Hematopoietic multipotent progenitor cell (in vitro differentiated cells): ENCODE measurements around the gene PRSS57. TPM values are rescaled to one million over a fixed set of nuclear protein-coding genes. Genes with fewer than 3 reads are reported as not detected.
"Not testable (repeated sequence)": the region's sequence is repeated elsewhere in the genome, so short reads cannot be mapped to it uniquely, and the experiment has no call there.

Experiments used
- DNase-seq, 3 donors: peaks; one replicate each; pipeline ENCODE4 v3.0.0-alpha.2; 2011 to 2015; ENCODE audit warnings: low read depth in 2 of 3, low spot score in 2 of 3
- total RNA-seq: library from RNA; depleted of rRNA; stranded (reverse); fragments of >200 nt; gene quantifications from one replicate; pipeline ENCODE4 v1.2.3, GENCODE V29; 2012

PRSS57 gene
- total RNA-seq, 1 donor = 829 TPM

- DNase-seq = no peak
Measured at GRCh38 chr19:723714-724113, 28.5 kb upstream of the PRSS57 start.

- no peak for DNase-seq
Measured at GRCh38 chr19:723247-723646, 28.0 kb upstream of the PRSS57 start.

GRCh38 chr19:722553-723101, 27.4 kb upstream of the PRSS57 start:
- DNase-seq = peak in 1 of 3 donors; percentile 67

GRCh38 chr19:720345-721160, 25.3 kb upstream of the PRSS57 start:
- DNase-seq = no peak

- no peak for DNase-seq
Measured at GRCh38 chr19:719636-720344, 24.5 kb upstream of the PRSS57 start.

GRCh38 chr19:718991-719512, 23.8 kb upstream of the PRSS57 start:
- DNase-seq = no peak

- no peak for DNase-seq
Measured at GRCh38 chr19:718251-718951, 23.1 kb upstream of the PRSS57 start.

GRCh38 chr19:715347-715746, 20.1 kb upstream of the PRSS57 start:
- no peak for DNase-seq

- DNase-seq = no peak
Measured at GRCh38 chr19:711254-711653, 16.0 kb upstream of the PRSS57 start.

- DNase-seq = no peak
Measured at GRCh38 chr19:710767-711166, 15.5 kb upstream of the PRSS57 start.

- no peak for DNase-seq
Measured at GRCh38 chr19:709965-710571, 14.8 kb upstream of the PRSS57 start.

- DNase-seq = no peak
Measured at GRCh38 chr19:709196-709964, 14.1 kb upstream of the PRSS57 start.

GRCh38 chr19:708154-709143, 13.2 kb upstream of the PRSS57 start, which contains the start of gene PALM:
Gene PALM (plus strand): TSS chr19:708935. CDS start chr19:709147, 212 bp downstream.
- DNase-seq = peak in 2 of 3 donors; percentile 43 to 65

- no peak for DNase-seq
Measured at GRCh38 chr19:704447-704741, 9.1 kb upstream of the PRSS57 start.

- DNase-seq = peak; percentile 32 to 94 (median 90)
Measured at GRCh38 chr19:703651-704446, 8.6 kb upstream of the PRSS57 start.

- no peak for DNase-seq
Measured at GRCh38 chr19:703329-703650, 8.0 kb upstream of the PRSS57 start.

GRCh38 chr19:702847-703246, 7.6 kb upstream of the PRSS57 start:
- not testable (repeated sequence) for DNase-seq

- DNase-seq = peak in 2 of 3 donors; percentile 77 to 80
Measured at GRCh38 chr19:699885-700284, 4.6 kb upstream of the PRSS57 start.
